Erythroblast (primary cell): Measurements from ENCODE around the gene SCYGR8.
A peak's percentile ranks its signal among the peaks of the same experiment; 100 is the strongest.
"Not testable (repeated sequence)": the region's sequence is repeated elsewhere in the genome, so short reads cannot be mapped to it uniquely, and the experiment has no call there.

ENCODE experiments used
- DNase-seq, 2 experiments: peaks; one replicate each; lab custom pipeline; 2025; lab: John Stamatoyannopoulos, UW
- GATA1 ChIP-seq: IDR thresholded peaks from 2 replicates; pipeline ENCODE4 v1.6.1; 2011; ENCODE audit warnings: low read depth, mild to moderate bottlenecking, control low read depth, low read length, moderate library complexity
- POLR2A ChIP-seq: IDR thresholded peaks from 2 replicates; pipeline ENCODE4 v1.6.1; 2011; ENCODE audit warnings: mild to moderate bottlenecking, low read length

Gene SCYGR8

GRCh38 chr2:227724394-227725039 is 21.2 kb upstream of the SCYGR8 start, which contains the start of gene SCYGR6:
TSS of gene SCYGR6 (minus strand) at chr2:227724757. CDS start at chr2:227724757, 0 bp downstream.
- TF ChIP-seq GATA1 (no peak), POLR2A (no peak)

GRCh38 chr2:227728035-227728434 is 17.7 kb upstream of the SCYGR8 start, which contains the start of gene SCYGR7:
TSS of gene SCYGR7 (plus strand) at chr2:227728335. CDS start at chr2:227728335, 0 bp downstream.
- TF ChIP-seq GATA1 = no peak
- no peak for TF ChIP-seq POLR2A

More at GRCh38 chr2:227724394-227725039, 21.2 kb upstream of the SCYGR8 start, which contains the start of gene SCYGR6:
- no peak for DNase-seq

GRCh38 chr2:227739351-227739750 is 6.3 kb upstream of the SCYGR8 start:
- TF ChIP-seq POLR2A = no peak
- no peak for TF ChIP-seq GATA1
- no peak for DNase-seq

More at GRCh38 chr2:227728035-227728434, 17.7 kb upstream of the SCYGR8 start, which contains the start of gene SCYGR7:
- DNase-seq = no peak

GRCh38 chr2:227740705-227741104 is 5.0 kb upstream of the SCYGR8 start:
- peak; percentile 8 to 11 for DNase-seq

GRCh38 chr2:227748079-227748478 is 2.4 kb downstream of the SCYGR8 start:
- TF ChIP-seq POLR2A (no peak), GATA1 (no peak)
- DNase-seq = peak; percentile 12 to 31

- not testable (repeated sequence) for DNase-seq
Observed at GRCh38 chr2:227756261-227756660, 10.6 kb downstream of the SCYGR8 start.

GRCh38 chr2:227759411-227760118 is 13.9 kb downstream of the SCYGR8 start:
- DNase-seq = no peak
- no peak for TF ChIP-seq POLR2A
- no peak for TF ChIP-seq GATA1

- no peak for DNase-seq
- TF ChIP-seq GATA1 (no peak), POLR2A (no peak)
Observed at GRCh38 chr2:227761740-227762476, 16.2 kb downstream of the SCYGR8 start.

- DNase-seq = no peak
Observed at GRCh38 chr2:227765788-227766372, 20.2 kb downstream of the SCYGR8 start.

GRCh38 chr2:227766373-227766883 is 20.7 kb downstream of the SCYGR8 start:
- TF ChIP-seq GATA1 (no peak), POLR2A (no peak)
- DNase-seq = peak; percentile 53 to 75

More at GRCh38 chr2:227765788-227766372, 20.2 kb downstream of the SCYGR8 start:
- no peak for TF ChIP-seq GATA1
- no peak for TF ChIP-seq POLR2A

- TF ChIP-seq GATA1 = no peak
- TF ChIP-seq POLR2A = no peak
- DNase-seq = no peak
Observed at GRCh38 chr2:227767830-227768229, 22.1 kb downstream of the SCYGR8 start.

GRCh38 chr2:227772197-227772661 is 26.5 kb downstream of the SCYGR8 start:
- no peak for DNase-seq
- TF ChIP-seq POLR2A (no peak), GATA1 (no peak)

- DNase-seq = no peak
- TF ChIP-seq GATA1 (no peak), POLR2A (no peak)
Observed at GRCh38 chr2:227772932-227773331, 27.2 kb downstream of the SCYGR8 start.
